G401 (cell line): ENCODE measurements around the gene CCBE1. TPM values are rescaled to one million over a fixed set of nuclear protein-coding genes. Genes with fewer than 3 reads are reported as not detected.

Experiments
- DNase-seq: peaks from one replicate; pipeline ENCODE4 v3.0.0-alpha.2; 2015; ENCODE audit warnings: low spot score
- in situ Hi-C: cut with HindIII; loops from 2 replicates; pipeline ENCODE4 v1.10.0; 2016; ENCODE audit warnings: low sequenced_read_pairs, mixed read lengths
- total RNA-seq: library from RNA; depleted of rRNA; stranded (reverse); fragments of >200 nt; shearing (Covaris generic); gene quantifications from 2 replicates; pipeline ENCODE4 v1.2.3, GENCODE V29; 2014

The CCBE1 gene
- total RNA-seq, 1 experiment from 2014 or later, result not detected

GRCh38 chr18:59454909-59455727 is 242.1 kb downstream of the CCBE1 start:
- in situ Hi-C loops, result no loop called here
- peak; percentile 19 for DNase-seq

- DNase-seq, result no peak
- in situ Hi-C loops, result no loop called here
Measured at GRCh38 chr18:59453468-59453961, 243.7 kb downstream of the CCBE1 start.

- in situ Hi-C loops, result no loop called here
- DNase-seq, result no peak
Measured at GRCh38 chr18:59451963-59452362, 245.3 kb downstream of the CCBE1 start.

GRCh38 chr18:59451073-59451472 is 246.2 kb downstream of the CCBE1 start:
- DNase-seq, result no peak
- in situ Hi-C loops, result no loop called here

- DNase-seq, result no peak
- in situ Hi-C loops, result no loop called here
Measured at GRCh38 chr18:59448546-59448945, 248.7 kb downstream of the CCBE1 start.

- in situ Hi-C loops, result no loop called here
- no peak for DNase-seq
Measured at GRCh38 chr18:59446012-59446411, 251.2 kb downstream of the CCBE1 start.

- no peak for DNase-seq
Measured at GRCh38 chr18:59437851-59438569, 259.2 kb downstream of the CCBE1 start.

GRCh38 chr18:59432803-59433597 is 264.2 kb downstream of the CCBE1 start:
- in situ Hi-C loops, result no loop called here
- no peak for DNase-seq

More at GRCh38 chr18:59437851-59438569, 259.2 kb downstream of the CCBE1 start:
- in situ Hi-C loops, result no loop called here

GRCh38 chr18:59431131-59431530 is 266.1 kb downstream of the CCBE1 start:
- in situ Hi-C loops, result no loop called here

GRCh38 chr18:59429608-59430007 is 267.6 kb downstream of the CCBE1 start:
- DNase-seq, result no peak
- in situ Hi-C loops, result no loop called here

More at GRCh38 chr18:59431131-59431530, 266.1 kb downstream of the CCBE1 start:
- DNase-seq, result no peak

- in situ Hi-C loops, result no loop called here
- DNase-seq, result peak; percentile 61
Measured at GRCh38 chr18:59428018-59428417, 269.2 kb downstream of the CCBE1 start.

- in situ Hi-C loops, result no loop called here
- no peak for DNase-seq
Measured at GRCh38 chr18:59426855-59427254, 270.4 kb downstream of the CCBE1 start.

- DNase-seq, result no peak
Measured at GRCh38 chr18:59423259-59423658, 274.0 kb downstream of the CCBE1 start.

GRCh38 chr18:59420244-59420643 is 277.0 kb downstream of the CCBE1 start:
- no peak for DNase-seq
- in situ Hi-C loops, result no loop called here

More at GRCh38 chr18:59423259-59423658, 274.0 kb downstream of the CCBE1 start:
- in situ Hi-C loops, result no loop called here

- in situ Hi-C loops, result no loop called here
Measured at GRCh38 chr18:59419386-59419785, 277.8 kb downstream of the CCBE1 start.

GRCh38 chr18:59416818-59417217 is 280.4 kb downstream of the CCBE1 start:
- DNase-seq, result no peak
- in situ Hi-C loops, result no loop called here

More at GRCh38 chr18:59419386-59419785, 277.8 kb downstream of the CCBE1 start:
- DNase-seq, result no peak

GRCh38 chr18:59414111-59414653 is 283.0 kb downstream of the CCBE1 start:
- DNase-seq, result no peak
- in situ Hi-C loops, result no loop called here

- in situ Hi-C loops, result no loop called here
- peak; percentile 92 for DNase-seq
Measured at GRCh38 chr18:59402432-59403090, 294.7 kb downstream of the CCBE1 start.

- no peak for DNase-seq
- in situ Hi-C loops, result no loop called here
Measured at GRCh38 chr18:59400407-59400806, 296.8 kb downstream of the CCBE1 start.
